Chondrocyte (in vitro differentiated cells): ENCODE measurements around the gene LRMDA. TPM values are rescaled to one million over a fixed set of nuclear protein-coding genes. Genes with fewer than 3 reads are reported as not detected.

Source experiments
- DNase-seq: peaks from one replicate; pipeline ENCODE4 v3.0.0; 2021; ENCODE audit warnings: mixed read lengths, low spot score
- H3K27ac Mint-ChIP-seq: one replicate; pipeline ENCODE4 v1.8.0; 2021; ENCODE audit warnings: mild to moderate bottlenecking, moderate library complexity, mixed read lengths; ENCODE audit not compliant: unreplicated experiment
- H3K27me3 Mint-ChIP-seq: 2 replicates; pipeline ENCODE4 v1.8.0; 2021; ENCODE audit warnings: low read depth, mixed read lengths
- H3K36me3 Mint-ChIP-seq: 2 replicates; pipeline ENCODE4 v1.8.0; 2021; ENCODE audit warnings: low read depth, mixed read lengths
- H3K4me1 Mint-ChIP-seq: 2 replicates; pipeline ENCODE4 v1.8.0; 2021; ENCODE audit warnings: low read depth, mild to moderate bottlenecking, mixed read lengths
- H3K4me3 Mint-ChIP-seq: one replicate; pipeline ENCODE4 v1.8.0; 2021; ENCODE audit warnings: mild to moderate bottlenecking, moderate library complexity, mixed read lengths; ENCODE audit not compliant: unreplicated experiment
- H3K9me3 Mint-ChIP-seq: 2 replicates; pipeline ENCODE4 v1.8.0; 2021; ENCODE audit warnings: low read depth, mixed read lengths
- CTCF ChIP-seq: fragments of 200-600 bp; sonication (generic); IDR thresholded peaks from 2 replicates; pipeline ENCODE4 v1.5.0; 2021; ENCODE audit warnings: antibody characterized with exemption, mild to moderate bottlenecking, moderate library complexity
- total RNA-seq: library from RNA; stranded (reverse); gene quantifications from 3 replicates; pipeline ENCODE4 v1.2.1, GENCODE V29; 2021

The LRMDA gene
- total RNA-seq, 1 donor from 2014 or later, result 2.8 TPM

- Mint-ChIP-seq H3K4me3 (no peak overlapping the region), H3K9me3 (peaks cover 8% of the 10 kb centered on the region), H3K27me3 (peaks cover 40% of the 10 kb centered on the region), H3K4me1 (no peaks in the 10 kb centered on the region), H3K36me3 (peaks cover 5% of the 10 kb centered on the region), H3K27ac (no peak overlapping the region)
- no peak for DNase-seq
- no peak for TF ChIP-seq CTCF
These were observed 6.3 kb downstream of the LRMDA start for GRCh38 chr10:75437693-75438092.

- TF ChIP-seq CTCF, result no peak
- Mint-ChIP-seq H3K4me1 (no peaks in the 10 kb centered on the region), H3K9me3 (peaks cover 12% of the 10 kb centered on the region), H3K27ac (no peak overlapping the region), H3K36me3 (peaks cover 5% of the 10 kb centered on the region), H3K27me3 (peaks cover 36% of the 10 kb centered on the region), H3K4me3 (no peak overlapping the region)
- no peak for DNase-seq
These were observed 6.9 kb downstream of the LRMDA start for GRCh38 chr10:75438275-75438674.

GRCh38 chr10:75439811-75440210, 8.4 kb downstream of the LRMDA start:
- peaks cover 9% of the 10 kb centered on the region for H3K36me3 Mint-ChIP-seq
- H3K27me3 Mint-ChIP-seq, result peaks cover 24% of the 10 kb centered on the region
- H3K9me3 Mint-ChIP-seq, result peaks cover 23% of the 10 kb centered on the region
- no peak for DNase-seq
- no peaks in the 10 kb centered on the region for H3K4me1 Mint-ChIP-seq
- no peak overlapping the region for H3K27ac Mint-ChIP-seq
- no peak overlapping the region for H3K4me3 Mint-ChIP-seq
- TF ChIP-seq CTCF, result no peak

GRCh38 chr10:75440271-75440793, 8.9 kb downstream of the LRMDA start:
- no peak overlapping the region for H3K4me3 Mint-ChIP-seq
- no peak overlapping the region for H3K27ac Mint-ChIP-seq
- DNase-seq, result no peak
- no peak for TF ChIP-seq CTCF
- no peaks in the 10 kb centered on the region for H3K4me1 Mint-ChIP-seq
- peaks cover 20% of the 10 kb centered on the region for H3K27me3 Mint-ChIP-seq
- H3K36me3 Mint-ChIP-seq, result peaks cover 9% of the 10 kb centered on the region
- peaks cover 25% of the 10 kb centered on the region for H3K9me3 Mint-ChIP-seq

- H3K27me3 Mint-ChIP-seq, result peaks cover 20% of the 10 kb centered on the region
- H3K9me3 Mint-ChIP-seq, result peaks cover 28% of the 10 kb centered on the region
- H3K4me3 Mint-ChIP-seq, result no peak overlapping the region
- no peak overlapping the region for H3K27ac Mint-ChIP-seq
- H3K4me1 Mint-ChIP-seq, result no peaks in the 10 kb centered on the region
- peaks cover 9% of the 10 kb centered on the region for H3K36me3 Mint-ChIP-seq
- DNase-seq, result no peak
- TF ChIP-seq CTCF, result no peak
These were observed 9.8 kb downstream of the LRMDA start for GRCh38 chr10:75441196-75441595.
